ENCODE measurements around the gene AFF4. TPM values are rescaled to one million over a fixed set of nuclear protein-coding genes. Genes with fewer than 3 reads are reported as not detected.

The AFF4 gene
- total RNA-seq, 1 donor from 2014 or later = 87.4 TPM

- Mint-ChIP-seq H3K4me1 (ENCODE audit: unreplicated experiment) (no peaks in the 10 kb centered on the region), H3K27ac (ENCODE audit: unreplicated experiment) (no peak overlapping the region), H3K36me3 (ENCODE audit: low read depth, unreplicated experiment) (peaks cover 28% of the 10 kb centered on the region), H3K4me3 (ENCODE audit: unreplicated experiment) (no peak overlapping the region), H3K9me3 (ENCODE audit: unreplicated experiment) (no peaks in the 10 kb centered on the region), H3K27me3 (ENCODE audit: unreplicated experiment) (no peaks in the 10 kb centered on the region)
- TF ChIP-seq CTCF (IDR thresholded peaks at IDR 0.05; ENCODE audit: unreplicated experiment) = no peak
- no peak for DNase-seq (ENCODE audit: low spot score)
Measured at GRCh38 chr5:132890817-132891216, 72.6 kb downstream of the AFF4 start.

- Mint-ChIP-seq H3K4me3 (ENCODE audit: unreplicated experiment) (no peak overlapping the region), H3K27ac (ENCODE audit: unreplicated experiment) (no peak overlapping the region), H3K27me3 (ENCODE audit: unreplicated experiment) (peaks cover 2% of the 10 kb centered on the region), H3K4me1 (ENCODE audit: unreplicated experiment) (no peaks in the 10 kb centered on the region), H3K9me3 (ENCODE audit: unreplicated experiment) (no peaks in the 10 kb centered on the region), H3K36me3 (ENCODE audit: low read depth, unreplicated experiment) (peaks cover 31% of the 10 kb centered on the region)
- TF ChIP-seq CTCF (IDR thresholded peaks at IDR 0.05; ENCODE audit: unreplicated experiment) = no peak
- no peak for DNase-seq (ENCODE audit: low spot score)
Measured at GRCh38 chr5:132889501-132889900, 73.9 kb downstream of the AFF4 start.

- Mint-ChIP-seq H3K27ac (ENCODE audit: unreplicated experiment) (peak overlapping the region; percentile 3), H3K27me3 (ENCODE audit: unreplicated experiment) (peaks cover 2% of the 10 kb centered on the region), H3K36me3 (ENCODE audit: low read depth, unreplicated experiment) (peaks cover 30% of the 10 kb centered on the region), H3K4me1 (ENCODE audit: unreplicated experiment) (no peaks in the 10 kb centered on the region), H3K9me3 (ENCODE audit: unreplicated experiment) (no peaks in the 10 kb centered on the region), H3K4me3 (ENCODE audit: unreplicated experiment) (no peak overlapping the region)
- TF ChIP-seq CTCF (IDR thresholded peaks at IDR 0.05; ENCODE audit: unreplicated experiment) = no peak
- no peak for DNase-seq (ENCODE audit: low spot score)
Measured at GRCh38 chr5:132887283-132887682, 76.2 kb downstream of the AFF4 start.

GRCh38 chr5:132886064-132886823 is 77.2 kb downstream of the AFF4 start:
- H3K27me3 Mint-ChIP-seq (ENCODE audit: unreplicated experiment) = peaks cover 2% of the 10 kb centered on the region
- no peak for TF ChIP-seq CTCF (IDR thresholded peaks at IDR 0.05; ENCODE audit: unreplicated experiment)
- H3K36me3 Mint-ChIP-seq (ENCODE audit: low read depth, unreplicated experiment) = peaks cover 31% of the 10 kb centered on the region
- peak overlapping the region; percentile 19 for H3K4me3 Mint-ChIP-seq (ENCODE audit: unreplicated experiment)
- H3K9me3 Mint-ChIP-seq (ENCODE audit: unreplicated experiment) = no peaks in the 10 kb centered on the region
- no peaks in the 10 kb centered on the region for H3K4me1 Mint-ChIP-seq (ENCODE audit: unreplicated experiment)
- H3K27ac Mint-ChIP-seq (ENCODE audit: unreplicated experiment) = no peak overlapping the region
- DNase-seq (ENCODE audit: low spot score) = no peak

GRCh38 chr5:132884548-132884947 is 78.9 kb downstream of the AFF4 start:
- H3K27ac Mint-ChIP-seq (ENCODE audit: unreplicated experiment) = no peak overlapping the region

More at GRCh38 chr5:132884548-132884947, 78.9 kb downstream of the AFF4 start:
- peaks cover 4% of the 10 kb centered on the region for H3K27me3 Mint-ChIP-seq (ENCODE audit: unreplicated experiment)
- H3K36me3 Mint-ChIP-seq (ENCODE audit: low read depth, unreplicated experiment) = peaks cover 36% of the 10 kb centered on the region
- no peak overlapping the region for H3K4me3 Mint-ChIP-seq (ENCODE audit: unreplicated experiment)
- DNase-seq (ENCODE audit: low spot score) = no peak
- TF ChIP-seq CTCF (IDR thresholded peaks at IDR 0.05; ENCODE audit: unreplicated experiment) = no peak
- no peaks in the 10 kb centered on the region for H3K4me1 Mint-ChIP-seq (ENCODE audit: unreplicated experiment)
- H3K9me3 Mint-ChIP-seq (ENCODE audit: unreplicated experiment) = no peaks in the 10 kb centered on the region
